Measurements from ENCODE around the gene PIP.

DNA sequence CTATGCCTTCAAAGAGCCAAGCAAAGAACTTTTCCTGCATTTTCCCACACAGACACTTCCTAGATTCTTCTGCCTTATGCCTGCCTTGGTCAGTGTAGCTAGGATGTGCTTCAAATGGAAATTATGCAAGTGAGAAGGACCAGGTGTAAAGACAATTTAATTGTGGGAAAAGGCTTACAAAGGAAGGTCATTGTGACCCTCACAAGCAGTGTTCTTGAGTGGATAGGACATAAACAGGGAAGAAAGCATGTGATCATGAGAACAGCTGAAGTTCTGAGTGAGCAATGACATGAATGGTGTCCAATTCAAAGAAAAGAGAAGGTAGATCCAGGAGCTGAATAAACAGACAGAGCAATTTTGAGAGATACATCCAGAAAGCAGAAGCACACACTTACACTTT is 1.3 kb upstream of the PIP start:
- TF ChIP-seq EZH2 (IDR thresholded peaks at IDR 0.05): no peak
- TF ChIP-seq, protein P1, sequence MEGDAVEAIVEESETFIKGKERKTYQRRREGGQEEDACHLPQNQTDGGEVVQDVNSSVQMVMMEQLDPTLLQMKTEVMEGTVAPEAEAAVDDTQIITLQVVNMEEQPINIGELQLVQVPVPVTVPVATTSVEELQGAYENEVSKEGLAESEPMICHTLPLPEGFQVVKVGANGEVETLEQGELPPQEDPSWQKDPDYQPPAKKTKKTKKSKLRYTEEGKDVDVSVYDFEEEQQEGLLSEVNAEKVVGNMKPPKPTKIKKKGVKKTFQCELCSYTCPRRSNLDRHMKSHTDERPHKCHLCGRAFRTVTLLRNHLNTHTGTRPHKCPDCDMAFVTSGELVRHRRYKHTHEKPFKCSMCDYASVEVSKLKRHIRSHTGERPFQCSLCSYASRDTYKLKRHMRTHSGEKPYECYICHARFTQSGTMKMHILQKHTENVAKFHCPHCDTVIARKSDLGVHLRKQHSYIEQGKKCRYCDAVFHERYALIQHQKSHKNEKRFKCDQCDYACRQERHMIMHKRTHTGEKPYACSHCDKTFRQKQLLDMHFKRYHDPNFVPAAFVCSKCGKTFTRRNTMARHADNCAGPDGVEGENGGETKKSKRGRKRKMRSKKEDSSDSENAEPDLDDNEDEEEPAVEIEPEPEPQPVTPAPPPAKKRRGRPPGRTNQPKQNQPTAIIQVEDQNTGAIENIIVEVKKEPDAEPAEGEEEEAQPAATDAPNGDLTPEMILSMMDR (IDR thresholded peaks at IDR 0.05): no peak
